NCI-H82 (cell line): ENCODE measurements around the gene DNAH14.
"Not testable (repeated sequence)": the region's sequence is repeated elsewhere in the genome, so short reads cannot be mapped to it uniquely, and the experiment has no call there.

Experiments
- DNase-seq: peaks from one replicate; lab custom pipeline; 2025; lab: John Stamatoyannopoulos, UW

The DNAH14 gene

GRCh38 chr1:224929335-224930237 lies at the start of gene DNAH14:
DNAH14 (plus strand) TSS chr1:224929675; CDS start chr1:224952703, 23,028 bp downstream.
- DNase-seq = peak; percentile 84

- DNase-seq = no peak
These were observed 48.7 kb upstream of the DNAH14 start for GRCh38 chr1:224880593-224881307.

GRCh38 chr1:224881308-224881692 lies 48.2 kb upstream of the DNAH14 start:
- not testable (repeated sequence) for DNase-seq

GRCh38 chr1:224881762-224882211 lies 47.7 kb upstream of the DNAH14 start:
- no peak for DNase-seq

- no peak for DNase-seq
These were observed 47.2 kb upstream of the DNAH14 start for GRCh38 chr1:224882264-224882663.

- no peak for DNase-seq
These were observed 46.4 kb upstream of the DNAH14 start for GRCh38 chr1:224883091-224883490.

- no peak for DNase-seq
These were observed 45.1 kb upstream of the DNAH14 start for GRCh38 chr1:224884361-224884801.

GRCh38 chr1:224885376-224885775 lies 44.1 kb upstream of the DNAH14 start:
- DNase-seq = not testable (repeated sequence)

- peak; percentile 66 for DNase-seq
These were observed 34.6 kb upstream of the DNAH14 start for GRCh38 chr1:224894915-224895314.

GRCh38 chr1:224896130-224896781 lies 33.2 kb upstream of the DNAH14 start:
- no peak for DNase-seq

GRCh38 chr1:224897529-224898327 lies 31.7 kb upstream of the DNAH14 start:
- no peak for DNase-seq

GRCh38 chr1:224898937-224899336 lies 30.5 kb upstream of the DNAH14 start:
- DNase-seq = no peak

GRCh38 chr1:224900062-224900630 lies 29.3 kb upstream of the DNAH14 start:
- DNase-seq = no peak

GRCh38 chr1:224901087-224901810 lies 28.2 kb upstream of the DNAH14 start:
- DNase-seq = no peak

- no peak for DNase-seq
These were observed 25.5 kb upstream of the DNAH14 start for GRCh38 chr1:224903955-224904354.

GRCh38 chr1:224906340-224906739 lies 23.1 kb upstream of the DNAH14 start:
- DNase-seq = no peak

GRCh38 chr1:224911217-224911616 lies 18.3 kb upstream of the DNAH14 start:
- no peak for DNase-seq

- no peak for DNase-seq
These were observed 15.1 kb upstream of the DNAH14 start for GRCh38 chr1:224914292-224914900.

- no peak for DNase-seq
These were observed 10.0 kb upstream of the DNAH14 start for GRCh38 chr1:224919508-224919907.

- DNase-seq = no peak
These were observed 8.5 kb upstream of the DNAH14 start for GRCh38 chr1:224920930-224921329.
